Fibroblast of mammary gland (primary cell): ENCODE measurements around the gene NUMA1.

Experiments
- DNase-seq: peaks from one replicate; pipeline ENCODE4 v3.0.0-alpha.2; 2010; ENCODE audit warnings: low read depth
- H3K4me3 ChIP-seq: 2 replicates; pipeline ENCODE4 v1.5.1; 2011; ENCODE audit warnings: low read depth, mild to moderate bottlenecking, low read length, moderate library complexity; ENCODE audit not compliant: control insufficient read depth
- TF ChIP-seq, protein P1 (sequence below): conservative IDR thresholded peaks from 2 replicates; pipeline ENCODE4 v1.5.1; 2011; ENCODE audit warnings: low read depth, low read length, inconsistent platforms; ENCODE audit not compliant: control insufficient read depth, insufficient read depth

Gene NUMA1

DNA sequence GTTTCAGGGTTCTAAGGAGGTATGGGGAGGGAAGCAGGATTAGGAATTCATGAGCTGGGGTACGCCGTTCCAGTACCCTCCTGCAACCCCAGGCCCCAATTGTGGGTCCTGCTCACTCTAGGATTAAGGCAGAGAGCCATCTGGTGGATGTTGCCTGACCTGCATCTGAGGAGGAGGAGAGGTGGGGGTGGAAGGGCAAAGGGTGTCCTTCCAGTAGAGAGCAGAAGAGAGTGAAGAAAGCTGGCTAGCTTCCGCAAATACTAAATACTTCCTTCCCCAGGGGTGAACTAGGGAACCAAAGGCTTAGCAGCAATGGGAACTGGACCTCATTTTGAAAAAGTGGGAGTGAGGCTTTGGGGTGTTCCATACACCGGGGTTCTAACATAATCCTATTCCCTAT lies 10.9 kb upstream of the NUMA1 start:
- H3K4me3 ChIP-seq: no peak overlapping the region
- TF ChIP-seq, protein P1, sequence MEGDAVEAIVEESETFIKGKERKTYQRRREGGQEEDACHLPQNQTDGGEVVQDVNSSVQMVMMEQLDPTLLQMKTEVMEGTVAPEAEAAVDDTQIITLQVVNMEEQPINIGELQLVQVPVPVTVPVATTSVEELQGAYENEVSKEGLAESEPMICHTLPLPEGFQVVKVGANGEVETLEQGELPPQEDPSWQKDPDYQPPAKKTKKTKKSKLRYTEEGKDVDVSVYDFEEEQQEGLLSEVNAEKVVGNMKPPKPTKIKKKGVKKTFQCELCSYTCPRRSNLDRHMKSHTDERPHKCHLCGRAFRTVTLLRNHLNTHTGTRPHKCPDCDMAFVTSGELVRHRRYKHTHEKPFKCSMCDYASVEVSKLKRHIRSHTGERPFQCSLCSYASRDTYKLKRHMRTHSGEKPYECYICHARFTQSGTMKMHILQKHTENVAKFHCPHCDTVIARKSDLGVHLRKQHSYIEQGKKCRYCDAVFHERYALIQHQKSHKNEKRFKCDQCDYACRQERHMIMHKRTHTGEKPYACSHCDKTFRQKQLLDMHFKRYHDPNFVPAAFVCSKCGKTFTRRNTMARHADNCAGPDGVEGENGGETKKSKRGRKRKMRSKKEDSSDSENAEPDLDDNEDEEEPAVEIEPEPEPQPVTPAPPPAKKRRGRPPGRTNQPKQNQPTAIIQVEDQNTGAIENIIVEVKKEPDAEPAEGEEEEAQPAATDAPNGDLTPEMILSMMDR: peak; percentile 89
- peak; percentile 70 for DNase-seq

DNA sequence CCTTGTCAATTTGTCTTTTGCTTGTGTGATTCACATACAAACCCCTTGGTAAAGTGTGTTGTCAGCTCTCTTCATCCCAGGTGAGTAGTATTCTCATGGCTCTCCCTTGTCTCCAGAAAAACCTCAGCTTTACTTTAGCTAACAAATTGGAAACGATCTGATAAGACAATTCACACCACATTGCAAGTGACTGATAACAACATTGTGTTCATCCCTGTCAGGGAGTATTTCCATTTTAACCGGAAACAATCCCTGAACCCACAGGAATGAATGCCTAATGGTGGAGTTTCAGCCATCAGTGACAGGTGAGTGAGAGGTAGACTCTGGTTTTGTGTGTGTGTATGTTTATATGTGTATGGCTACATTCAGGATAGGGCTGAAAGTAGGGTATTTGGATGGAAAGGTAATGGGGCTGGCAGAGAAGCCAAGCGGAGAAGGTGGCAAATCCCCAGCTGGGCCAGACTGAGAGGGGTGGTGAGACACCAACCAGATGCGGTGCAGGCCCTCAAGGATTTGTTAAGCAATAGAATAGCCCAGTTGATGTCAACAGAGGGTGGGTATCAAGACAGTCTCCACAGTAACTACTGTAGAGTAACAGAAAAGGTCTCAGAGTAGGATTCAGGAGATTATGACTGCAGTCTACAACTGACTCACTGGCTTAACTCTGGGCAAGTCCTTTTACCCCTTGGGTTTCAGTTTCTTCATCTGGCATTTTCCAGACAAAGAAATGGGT lies 7.9 kb upstream of the NUMA1 start:
- DNase-seq: no peak
- TF ChIP-seq, protein P1: no peak
- no peak overlapping the region for H3K4me3 ChIP-seq

DNA sequence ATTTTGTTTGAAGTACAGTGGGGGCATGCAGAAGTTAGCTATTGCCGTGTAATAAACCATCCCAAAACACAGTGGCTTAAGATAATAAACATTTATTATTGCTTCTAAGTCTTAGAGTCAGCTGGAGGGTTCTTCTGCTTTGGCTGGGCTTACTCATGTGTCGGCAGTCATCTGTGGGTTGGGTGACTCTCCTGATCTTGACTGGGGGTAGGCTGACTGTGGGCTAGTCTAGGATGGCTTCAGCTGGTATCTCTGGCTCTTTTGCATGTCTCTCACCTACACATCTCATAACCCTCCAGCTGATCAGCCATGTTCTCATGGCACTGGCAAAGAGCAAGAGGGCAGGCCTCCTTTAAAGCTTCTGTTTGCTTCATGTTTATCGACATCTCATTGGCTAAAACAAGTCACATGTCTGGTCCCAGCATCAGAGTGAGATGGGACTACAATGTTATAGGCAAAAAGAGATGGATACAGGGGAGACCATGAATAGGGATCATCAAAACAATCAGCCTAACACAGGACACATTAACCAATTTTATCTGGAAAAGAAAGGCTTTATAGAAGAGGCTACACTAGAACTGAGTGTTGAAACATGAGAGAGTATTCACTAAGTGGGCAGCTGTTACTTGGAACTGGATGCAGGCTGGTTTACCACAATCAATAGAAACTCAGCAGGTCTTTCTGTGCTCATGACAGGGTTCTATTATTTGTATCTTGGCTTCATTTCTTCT lies 5.4 kb upstream of the NUMA1 start:
- TF ChIP-seq, protein P1: no peak

DNA sequence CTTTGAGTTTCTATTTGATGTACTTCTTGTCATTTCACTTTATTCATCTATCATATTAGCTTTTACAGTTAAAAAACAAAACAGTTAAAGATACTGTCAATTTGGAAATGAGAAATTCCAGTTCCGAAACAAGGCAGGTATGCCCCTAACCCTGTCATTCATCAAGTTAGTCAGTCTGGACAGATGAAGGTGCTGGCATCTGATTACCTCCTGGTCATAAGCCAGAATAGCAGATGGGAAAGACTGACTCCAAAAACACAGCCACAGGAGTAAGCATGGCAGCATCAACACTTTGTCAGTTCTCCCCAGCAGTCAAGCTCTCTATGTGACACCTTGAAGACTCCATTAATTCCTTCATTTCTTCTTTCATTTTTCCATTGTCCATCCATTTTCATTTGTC lies 4.6 kb upstream of the NUMA1 start:
- TF ChIP-seq, protein P1: no peak
- no peak overlapping the region for H3K4me3 ChIP-seq
- DNase-seq: no peak

More for the DNA sequence above, 5.4 kb upstream of the NUMA1 start:
- no peak overlapping the region for H3K4me3 ChIP-seq
- no peak for DNase-seq

DNA sequence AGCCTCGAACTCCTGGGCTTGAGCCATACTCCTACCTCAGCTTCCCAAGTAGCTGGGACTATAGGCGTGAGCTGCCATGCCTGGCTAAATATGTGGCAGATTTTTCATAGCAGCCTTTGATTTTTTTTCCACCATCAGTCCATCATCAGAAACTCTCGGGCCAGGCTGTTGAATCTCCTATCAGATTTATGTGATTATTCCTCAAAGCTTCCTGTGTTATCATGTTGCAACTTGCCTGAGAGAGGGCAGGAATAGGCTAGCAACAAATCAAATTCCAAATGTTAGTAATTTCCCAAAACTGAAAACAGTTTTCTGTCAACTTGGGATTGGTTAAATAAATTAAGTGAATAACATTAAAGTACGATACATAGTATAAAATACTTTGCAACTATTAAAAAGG lies 3.7 kb upstream of the NUMA1 start:
- TF ChIP-seq, protein P1: no peak
- no peak overlapping the region for H3K4me3 ChIP-seq
- DNase-seq: no peak

DNA sequence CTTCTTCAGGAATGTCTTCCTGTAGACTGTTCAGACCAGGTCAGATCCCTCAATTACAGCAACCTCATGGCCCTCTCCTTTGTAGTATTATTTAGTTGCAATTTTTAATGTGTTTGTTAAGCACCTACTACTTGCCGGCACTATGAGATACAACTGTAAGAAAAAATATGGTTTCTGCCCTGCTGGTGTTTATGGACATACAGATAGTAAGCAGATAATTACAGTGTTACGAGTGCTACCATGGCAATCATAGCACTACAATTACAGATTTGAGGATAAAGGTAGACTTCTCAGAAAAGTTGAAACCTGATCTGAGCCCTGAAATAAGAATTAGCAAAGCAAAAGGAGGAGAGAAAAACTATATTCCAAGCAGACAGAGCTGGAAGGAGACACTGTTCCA lies 3.1 kb upstream of the NUMA1 start:
- DNase-seq: no peak
- H3K4me3 ChIP-seq: no peak overlapping the region

More for the DNA sequence above, 3.1 kb upstream of the NUMA1 start:
- TF ChIP-seq, protein P1: no peak
